Left lobe of liver (tissue), 2 donors: ENCODE measurements around the gene MYL9. TPM values are rescaled to one million over a fixed set of nuclear protein-coding genes. Genes with fewer than 3 reads are reported as not detected.
"Not testable (repeated sequence)": the region's sequence is repeated elsewhere in the genome, so short reads cannot be mapped to it uniquely, and the experiment has no call there.

ENCODE experiments used
- ATAC-seq: fragments of 200-7000 bp; cut with Tn5 transposase; one replicate; pipeline ENCODE4 v1.9.1; 2020; ENCODE audit warnings: mild to moderate bottlenecking, moderate library complexity
- DNase-seq: peaks from one replicate; pipeline ENCODE4 v3.0.0-alpha.2; 2020; ENCODE audit warnings: low spot score
- total RNA-seq: library from RNA; stranded (reverse); gene quantifications from one replicate; pipeline ENCODE4 v1.2.1, GENCODE V29; 2021
- donor health status: DM: no; HTN: no; CAD: no; lungs with moderate emphysema.
- donor health status: DM: no; HTN: yes; CAD: no.

Gene MYL9
- 22.8 TPM for total RNA-seq

DNA sequence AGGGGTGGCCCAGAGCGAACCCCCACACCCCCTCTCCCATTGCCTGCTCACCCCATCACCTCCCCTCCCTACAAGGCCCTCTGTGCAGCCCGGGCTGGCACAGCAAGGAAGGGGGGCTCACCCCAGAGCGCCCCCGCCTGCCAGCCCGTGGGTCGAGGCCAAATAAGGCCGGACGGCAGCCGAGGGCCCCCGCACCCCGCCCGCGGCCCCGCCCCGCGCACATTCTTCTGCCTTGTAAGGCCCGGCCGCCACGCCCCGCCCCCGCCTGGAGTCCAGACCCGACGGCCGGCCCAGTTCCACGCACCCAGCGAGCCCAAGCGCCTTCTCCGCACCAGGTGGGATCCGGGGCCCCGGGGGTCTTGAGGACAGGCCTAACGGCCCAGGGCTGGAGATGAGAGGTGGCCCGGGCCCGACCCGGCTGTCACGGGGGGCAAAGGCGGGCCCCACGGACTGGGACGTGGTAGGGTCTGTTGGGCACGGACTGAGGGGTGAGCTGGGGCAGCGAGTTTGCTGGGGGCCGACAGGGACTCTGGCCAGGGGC lies at the start of gene MYL9:
Gene MYL9, plus strand, starts transcription at position 293 of the 541 bp plus-strand sequence. CDS start 3,366 bp downstream, outside the sequence.
- DNase-seq (peak; percentile 73), ATAC-seq (peak; percentile 71)

DNA sequence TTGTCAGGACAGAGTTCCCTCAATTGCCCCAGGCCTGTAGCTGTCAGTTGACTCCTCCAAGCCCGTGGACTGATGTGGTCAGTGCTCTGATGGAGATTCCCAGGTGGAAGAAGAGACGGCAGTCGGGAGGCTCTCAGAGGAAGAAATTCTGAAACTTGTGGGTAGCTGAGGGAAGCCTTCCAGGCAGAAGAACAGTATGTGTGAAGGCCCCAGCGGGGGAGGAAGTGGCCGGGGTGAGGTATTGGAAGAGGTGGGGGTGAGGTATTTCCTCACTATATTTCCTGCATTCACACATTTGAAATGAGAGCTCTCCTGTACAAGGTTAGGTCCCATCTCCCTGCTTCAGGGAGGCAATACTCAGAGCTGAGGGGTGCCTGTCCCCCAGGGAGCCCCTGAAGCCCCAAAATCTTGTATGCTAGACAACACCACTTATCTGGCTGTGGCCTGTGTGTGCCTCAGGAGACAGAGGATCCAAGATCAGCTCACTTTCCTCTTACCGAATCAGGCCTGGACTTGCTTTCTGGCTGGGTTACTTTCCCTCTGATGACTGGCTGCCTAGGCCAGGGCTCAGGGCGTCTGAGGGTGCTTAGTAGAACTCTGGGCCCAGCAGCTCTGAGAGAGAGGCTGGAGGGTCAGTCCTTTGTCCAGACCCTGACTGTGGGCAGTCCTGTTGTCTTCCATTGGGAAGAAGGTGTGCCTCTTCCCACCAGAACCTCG lies 49.3 kb upstream of the MYL9 start:
- DNase-seq (no peak), ATAC-seq (no peak)

DNA sequence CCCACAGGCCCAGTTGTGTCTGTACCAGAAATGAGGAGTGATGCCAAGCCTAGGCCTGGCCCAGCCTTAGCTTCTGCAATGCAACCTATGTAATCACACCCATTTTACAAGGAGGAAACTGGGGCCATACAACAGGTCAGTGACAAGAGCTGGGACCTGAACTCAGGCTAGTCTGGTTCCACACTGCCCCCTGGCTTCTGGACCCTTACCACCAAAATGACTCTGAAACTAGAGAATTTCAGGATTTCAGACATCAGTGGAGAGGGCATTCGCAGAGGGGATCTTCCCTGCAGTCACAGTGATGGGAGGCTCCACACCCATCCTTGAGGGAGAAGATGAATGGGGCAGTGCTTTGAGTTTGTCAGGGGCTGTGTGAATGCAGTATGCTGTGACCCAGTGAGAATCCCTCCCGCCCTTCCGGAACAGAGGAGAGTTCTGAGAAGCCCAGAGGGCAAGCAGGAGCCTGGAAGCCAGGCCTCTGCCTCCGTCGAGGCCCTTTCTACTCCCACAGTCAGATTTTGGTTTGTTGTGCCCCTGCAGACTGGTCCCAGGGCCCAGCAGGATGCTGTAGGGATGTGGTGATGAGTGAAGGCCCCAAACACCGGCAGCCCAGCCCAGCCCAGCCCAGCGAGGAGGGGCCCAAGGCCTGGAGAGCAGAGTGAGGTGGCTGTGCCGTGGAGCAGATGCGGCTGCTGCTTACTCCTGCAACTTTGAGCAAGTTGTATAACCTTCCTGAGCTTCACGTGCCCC lies 48.1 kb upstream of the MYL9 start:
- no peak for DNase-seq
- peak; percentile 5 for ATAC-seq

- DNase-seq (no peak), ATAC-seq (peak; percentile 55)
Measured at GRCh38 chr20:36493801-36494114, 47.6 kb upstream of the MYL9 start.

DNA sequence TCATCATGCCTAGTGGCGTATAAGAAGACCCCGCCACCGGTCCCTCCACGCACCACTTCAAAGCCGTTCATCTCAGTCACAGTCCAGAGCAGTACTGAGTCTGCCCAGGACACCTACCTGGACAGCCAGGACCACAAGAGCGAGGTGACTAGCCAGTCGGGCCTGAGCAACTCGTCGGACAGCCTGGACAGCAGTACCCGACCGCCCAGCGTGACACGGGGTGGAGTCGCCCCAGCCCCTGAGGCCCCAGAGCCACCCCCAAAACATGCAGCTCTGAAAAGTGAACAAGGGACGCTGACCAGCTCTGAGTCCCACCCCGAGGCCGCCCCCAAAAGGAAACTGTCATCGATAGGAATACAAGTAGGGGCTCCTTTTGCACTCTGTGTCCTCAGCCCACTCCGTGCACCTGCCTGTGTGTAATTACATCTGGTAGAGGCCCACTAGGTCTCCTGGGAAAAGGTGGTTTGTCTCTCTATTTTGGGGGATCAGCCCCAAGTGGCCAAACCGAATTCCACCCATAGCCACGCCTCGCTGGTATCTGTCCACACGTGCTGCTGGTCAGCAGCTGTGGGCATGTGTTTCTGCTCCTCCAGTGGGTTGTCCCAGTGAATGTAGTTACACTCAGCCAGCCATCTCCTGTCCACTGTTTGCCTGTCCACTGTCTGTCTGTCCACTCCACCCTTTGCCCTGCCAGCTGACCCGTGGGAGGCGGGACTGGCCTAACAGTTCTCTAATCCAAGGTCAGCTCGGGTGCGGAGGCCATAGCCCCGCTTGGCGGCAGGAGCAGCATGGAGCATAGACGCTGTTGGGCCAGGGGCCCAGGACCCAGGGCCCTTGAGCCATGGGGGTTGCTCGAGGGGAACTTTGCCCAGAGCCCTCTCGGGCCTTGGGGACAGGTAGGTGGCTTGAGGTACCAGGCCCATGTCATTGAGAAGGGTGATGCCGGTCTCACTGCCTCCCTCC lies 44.3 kb upstream of the MYL9 start:
- ATAC-seq (peak; percentile 83), DNase-seq (peak; percentile 81)

- DNase-seq (no peak), ATAC-seq (peak; percentile 25)
Measured at GRCh38 chr20:36497856-36498255, 43.5 kb upstream of the MYL9 start.

- no peak for DNase-seq
- ATAC-seq: peak; percentile 58
Measured at GRCh38 chr20:36498386-36499179, 42.7 kb upstream of the MYL9 start.

GRCh38 chr20:36499211-36499610 lies 42.1 kb upstream of the MYL9 start:
- DNase-seq (no peak), ATAC-seq (no peak)

- DNase-seq: no peak
- ATAC-seq: no peak
Measured at GRCh38 chr20:36499723-36500501, 41.4 kb upstream of the MYL9 start.

DNA sequence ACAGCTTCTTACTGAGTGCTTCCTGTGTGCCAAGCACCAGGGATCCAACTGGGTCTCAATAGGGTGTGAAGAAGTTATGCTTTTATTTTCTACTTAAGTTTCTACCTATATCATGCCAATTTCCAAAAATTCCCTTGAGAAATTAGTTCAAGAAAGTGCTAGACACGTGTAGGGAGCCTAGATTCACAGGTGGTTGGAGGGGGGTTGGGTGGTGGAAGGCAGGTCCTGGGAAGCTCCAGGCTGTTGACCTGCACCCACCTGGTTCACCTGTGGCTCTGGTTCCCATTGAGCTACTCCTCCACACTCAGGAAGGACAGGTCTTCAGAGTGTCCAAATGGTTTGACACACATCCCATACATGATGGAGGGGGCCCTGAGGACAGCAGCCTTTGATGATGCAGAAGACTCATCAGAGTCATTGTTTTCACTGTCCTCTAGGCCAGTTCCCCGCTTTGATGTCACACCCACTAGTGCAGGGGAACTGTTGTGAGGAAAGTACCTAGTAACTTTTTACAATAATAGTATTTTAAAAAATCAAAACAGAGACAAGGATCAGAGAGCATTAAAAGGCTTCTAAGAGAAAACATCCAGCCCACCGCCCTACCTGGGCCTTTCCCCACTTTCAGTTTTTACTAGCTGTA lies 39.8 kb upstream of the MYL9 start:
- ATAC-seq (no peak), DNase-seq (no peak)

GRCh38 chr20:36504295-36504694 lies 37.0 kb upstream of the MYL9 start:
- ATAC-seq (no peak), DNase-seq (no peak)

- DNase-seq: no peak
- peak; percentile 24 for ATAC-seq
Measured at GRCh38 chr20:36506253-36506652, 35.1 kb upstream of the MYL9 start.

DNA sequence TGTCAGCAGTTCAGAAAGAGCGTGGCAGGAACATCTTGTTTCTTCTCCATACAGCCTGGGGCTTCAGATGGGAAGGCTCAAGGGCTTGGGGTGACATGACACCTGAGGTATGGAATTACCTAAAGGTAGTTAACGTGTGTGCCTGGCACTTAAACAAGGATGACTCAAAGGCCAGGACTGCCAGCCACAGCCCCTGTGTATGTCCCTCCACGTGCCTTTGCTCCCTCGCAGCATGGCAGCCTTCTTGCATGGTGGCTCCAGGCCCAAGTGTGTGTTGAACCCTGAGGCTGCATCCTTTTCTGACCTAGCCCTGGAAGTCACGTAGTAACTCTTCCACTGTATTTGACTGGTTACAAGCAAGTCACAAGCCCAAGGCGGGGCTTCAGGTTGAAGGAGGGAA lies 33.6 kb upstream of the MYL9 start:
- DNase-seq: no peak
- no peak for ATAC-seq

DNA sequence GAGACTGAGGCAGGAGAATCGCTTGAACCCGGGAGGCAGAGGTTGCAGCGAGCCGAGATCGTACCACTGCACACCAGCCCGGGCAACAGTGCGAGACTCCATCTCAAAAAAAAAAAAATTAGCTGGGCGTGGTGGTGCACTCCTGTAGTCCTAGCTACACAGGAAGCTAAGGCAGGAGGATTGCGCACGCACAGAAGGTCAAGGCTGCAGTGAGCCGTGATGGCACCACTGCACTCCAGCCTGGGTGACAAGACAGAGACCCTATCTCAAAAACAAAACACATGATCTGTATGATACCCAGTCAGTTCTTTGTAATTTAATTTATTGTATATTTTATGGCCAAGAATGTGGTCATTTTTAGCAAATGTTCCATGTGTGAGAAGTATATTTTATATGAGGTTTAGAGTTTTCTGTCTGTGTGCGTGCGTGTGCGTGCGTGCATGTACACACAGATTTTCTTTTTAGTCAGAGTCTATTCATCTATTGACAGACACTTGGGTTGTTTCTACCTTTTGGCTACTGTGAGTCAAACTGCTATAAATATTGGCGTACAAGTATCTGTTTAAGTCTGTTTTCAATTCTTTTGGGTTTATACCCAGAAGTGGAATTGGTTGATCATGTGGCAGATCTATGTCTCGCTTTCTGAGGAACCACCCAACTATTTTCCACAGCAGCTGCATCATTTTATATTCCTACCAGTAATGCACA lies 22.2 kb upstream of the MYL9 start:
- no peak for DNase-seq

GRCh38 chr20:36519944-36520343 lies 21.4 kb upstream of the MYL9 start:
- DNase-seq (no peak), ATAC-seq (no peak)

More for the DNA sequence above, 22.2 kb upstream of the MYL9 start:
- no peak for ATAC-seq

GRCh38 chr20:36521526-36521925 lies 19.8 kb upstream of the MYL9 start:
- ATAC-seq (no peak), DNase-seq (no peak)

DNA sequence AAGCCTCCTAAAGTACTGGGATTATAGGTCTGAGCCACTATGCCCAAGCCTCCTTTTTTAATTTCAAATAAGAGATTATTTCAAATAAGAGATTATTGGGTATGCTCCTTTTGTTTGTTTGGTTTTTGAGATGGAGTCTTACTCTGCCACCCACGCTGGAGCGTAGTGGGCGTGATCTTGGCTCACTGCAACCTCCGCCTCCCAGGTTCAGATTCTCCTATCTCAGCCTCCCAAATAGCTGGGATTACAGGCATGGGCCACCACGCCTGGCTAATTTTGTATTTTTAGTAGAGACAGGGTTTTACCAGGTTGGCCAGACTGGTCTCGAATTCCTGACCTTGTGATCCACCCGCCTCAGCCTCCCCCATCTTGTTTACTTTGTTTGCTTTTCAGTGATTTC lies 18.9 kb upstream of the MYL9 start:
- DNase-seq, ATAC-seq: not testable (repeated sequence)

DNA sequence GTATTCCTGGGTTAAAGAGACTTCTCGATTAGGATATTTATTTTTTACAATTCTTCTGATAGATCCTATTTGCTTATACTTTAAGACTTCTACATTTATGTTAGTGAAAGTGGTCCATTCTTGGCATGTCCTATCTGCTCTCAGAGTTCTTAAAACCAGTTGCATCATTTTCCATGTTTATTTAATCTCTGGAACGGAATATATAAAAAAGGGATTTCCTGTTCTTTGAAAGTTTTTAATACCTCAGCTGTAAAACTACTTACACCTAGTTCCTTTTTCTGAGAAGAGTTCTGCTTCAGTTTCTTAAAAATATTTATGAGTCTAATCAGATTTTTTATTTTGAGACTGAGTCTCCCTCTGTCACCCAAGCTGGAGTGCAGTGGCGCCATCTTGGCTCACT lies 18.0 kb upstream of the MYL9 start:
- DNase-seq (no peak), ATAC-seq (no peak)
